Astrocyte (in vitro differentiated cells and primary cell): ENCODE measurements around the gene EYS.

Experiments
- CTCF ChIP-seq: IDR thresholded peaks from 2 replicates; pipeline ENCODE4 v1.5.1; 2011; ENCODE audit warnings: low read depth, mild to moderate bottlenecking, inconsistent platforms, low read length, moderate library complexity; ENCODE audit not compliant: insufficient read depth
- EZH2 ChIP-seq: IDR thresholded peaks from 2 replicates; pipeline ENCODE4 v1.6.1; 2012; ENCODE audit warnings: mild to moderate bottlenecking, low read length, inconsistent platforms; ENCODE audit not compliant: insufficient read depth

GRCh38 chr6:65745614-65746013, 38.6 kb upstream of the EYS start:
- TF ChIP-seq CTCF (no peak), EZH2 (no peak)
